ENCODE data around the gene MOB1A. TPM values are rescaled to one million over a fixed set of nuclear protein-coding genes. Genes with fewer than 3 reads are reported as not detected.

MOB1A gene
- total RNA-seq, 3 donors from 2014 or later = 117 to 129 (median 124) TPM

GRCh38 chr2:74148457-74149246 lies 30.0 kb downstream of the MOB1A start:
- Histone ChIP-seq H3K4me3 (no peak overlapping the region), H3K36me3 (ENCODE audit: low read depth) (no peaks in the 10 kb centered on the region), H3K4me1 (ENCODE audit: low read depth) (peaks cover 12% of the 10 kb centered on the region), H3K9me3 (no peaks in the 10 kb centered on the region)
- TF ChIP-seq, protein P1, sequence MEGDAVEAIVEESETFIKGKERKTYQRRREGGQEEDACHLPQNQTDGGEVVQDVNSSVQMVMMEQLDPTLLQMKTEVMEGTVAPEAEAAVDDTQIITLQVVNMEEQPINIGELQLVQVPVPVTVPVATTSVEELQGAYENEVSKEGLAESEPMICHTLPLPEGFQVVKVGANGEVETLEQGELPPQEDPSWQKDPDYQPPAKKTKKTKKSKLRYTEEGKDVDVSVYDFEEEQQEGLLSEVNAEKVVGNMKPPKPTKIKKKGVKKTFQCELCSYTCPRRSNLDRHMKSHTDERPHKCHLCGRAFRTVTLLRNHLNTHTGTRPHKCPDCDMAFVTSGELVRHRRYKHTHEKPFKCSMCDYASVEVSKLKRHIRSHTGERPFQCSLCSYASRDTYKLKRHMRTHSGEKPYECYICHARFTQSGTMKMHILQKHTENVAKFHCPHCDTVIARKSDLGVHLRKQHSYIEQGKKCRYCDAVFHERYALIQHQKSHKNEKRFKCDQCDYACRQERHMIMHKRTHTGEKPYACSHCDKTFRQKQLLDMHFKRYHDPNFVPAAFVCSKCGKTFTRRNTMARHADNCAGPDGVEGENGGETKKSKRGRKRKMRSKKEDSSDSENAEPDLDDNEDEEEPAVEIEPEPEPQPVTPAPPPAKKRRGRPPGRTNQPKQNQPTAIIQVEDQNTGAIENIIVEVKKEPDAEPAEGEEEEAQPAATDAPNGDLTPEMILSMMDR (IDR thresholded peaks at IDR 0.05) = no peak
- DNase-seq (no peak), ATAC-seq (no peak)
- intact Hi-C loops (cut with DNase I, micrococcal nuclease) = no loop called here

GRCh38 chr2:74147727-74148456 lies 30.8 kb downstream of the MOB1A start, which contains the start of gene BOLA3:
BOLA3 (minus strand) TSS chr2:74147912; CDS start chr2:74147874, 38 bp downstream.
- DNase-seq = peak; percentile 86 to 92 (median 90)
- peak within 1 kb of the TSS; percentile 77 for H3K4me3 ChIP-seq
- H3K4me1 ChIP-seq (ENCODE audit: low read depth) = peaks cover 12% of the 10 kb centered on the region
- H3K9me3 ChIP-seq = no peaks in the 10 kb centered on the region
- ATAC-seq = peak; percentile 99
- intact Hi-C loops (cut with DNase I, micrococcal nuclease) = no loop called here
- TF ChIP-seq, protein P1 (IDR thresholded peaks at IDR 0.05) = peak; percentile 70
- no peaks in the 10 kb centered on the region for H3K36me3 ChIP-seq (ENCODE audit: low read depth)

DNA sequence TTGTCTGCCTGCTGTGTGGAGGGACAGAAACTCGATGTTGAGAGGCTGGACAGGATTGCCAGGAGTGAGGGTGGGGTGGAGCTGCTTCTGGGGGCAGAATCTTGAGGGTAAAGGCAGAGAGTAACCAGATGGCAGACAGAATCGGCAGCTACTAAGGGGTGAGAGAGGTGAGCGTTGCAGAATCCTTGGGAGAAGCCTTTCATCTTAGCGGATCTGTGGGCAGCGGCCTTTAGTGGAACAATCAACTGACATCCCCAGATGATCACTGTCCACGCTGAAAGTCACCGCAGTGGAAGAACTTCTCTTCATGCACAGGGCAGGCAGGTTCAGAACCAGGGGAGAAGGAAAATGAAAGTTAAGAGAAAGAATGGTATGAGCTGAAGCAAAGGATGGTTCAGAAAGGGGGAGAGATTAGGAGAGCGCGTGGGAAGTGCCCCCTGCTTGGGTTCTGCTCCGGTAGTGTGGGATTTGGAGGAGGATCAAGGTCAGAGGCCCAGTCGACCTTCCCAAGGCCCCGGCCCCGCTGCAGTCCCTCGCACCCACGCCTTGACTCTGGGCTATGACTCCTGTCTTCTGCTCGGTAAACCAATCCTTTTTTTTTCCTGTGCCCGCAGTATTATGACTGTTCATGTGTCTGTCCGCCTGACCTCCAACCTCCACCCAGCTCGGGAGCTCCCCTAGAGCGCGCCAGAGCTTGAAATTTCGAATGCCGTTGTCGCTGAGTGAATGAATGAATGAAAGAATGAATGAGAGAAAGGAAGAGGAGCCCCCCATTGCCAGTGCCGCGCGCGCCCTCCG lies 31.6 kb downstream of the MOB1A start:
- ATAC-seq (peak; percentile 49), DNase-seq (peak in 1 of 3 donors; percentile 32)
- H3K4me1 ChIP-seq (ENCODE audit: low read depth) = peaks cover 12% of the 10 kb centered on the region
- H3K4me3 ChIP-seq = peak overlapping the region; percentile 77
- TF ChIP-seq, protein P1 (IDR thresholded peaks at IDR 0.05) = no peak
- no peaks in the 10 kb centered on the region for H3K9me3 ChIP-seq
- H3K36me3 ChIP-seq (ENCODE audit: low read depth) = no peaks in the 10 kb centered on the region
- intact Hi-C loops (cut with DNase I, micrococcal nuclease) = no loop called here

GRCh38 chr2:74142340-74142739 lies 36.3 kb downstream of the MOB1A start:
- TF ChIP-seq, protein P1 (IDR thresholded peaks at IDR 0.05) = no peak
- Histone ChIP-seq H3K36me3 (ENCODE audit: low read depth) (no peaks in the 10 kb centered on the region), H3K4me1 (ENCODE audit: low read depth) (peaks cover 12% of the 10 kb centered on the region), H3K9me3 (no peaks in the 10 kb centered on the region), H3K4me3 (no peak overlapping the region)
- DNase-seq (no peak), ATAC-seq (no peak)
- intact Hi-C loops (cut with DNase I, micrococcal nuclease) = no loop called here

DNA sequence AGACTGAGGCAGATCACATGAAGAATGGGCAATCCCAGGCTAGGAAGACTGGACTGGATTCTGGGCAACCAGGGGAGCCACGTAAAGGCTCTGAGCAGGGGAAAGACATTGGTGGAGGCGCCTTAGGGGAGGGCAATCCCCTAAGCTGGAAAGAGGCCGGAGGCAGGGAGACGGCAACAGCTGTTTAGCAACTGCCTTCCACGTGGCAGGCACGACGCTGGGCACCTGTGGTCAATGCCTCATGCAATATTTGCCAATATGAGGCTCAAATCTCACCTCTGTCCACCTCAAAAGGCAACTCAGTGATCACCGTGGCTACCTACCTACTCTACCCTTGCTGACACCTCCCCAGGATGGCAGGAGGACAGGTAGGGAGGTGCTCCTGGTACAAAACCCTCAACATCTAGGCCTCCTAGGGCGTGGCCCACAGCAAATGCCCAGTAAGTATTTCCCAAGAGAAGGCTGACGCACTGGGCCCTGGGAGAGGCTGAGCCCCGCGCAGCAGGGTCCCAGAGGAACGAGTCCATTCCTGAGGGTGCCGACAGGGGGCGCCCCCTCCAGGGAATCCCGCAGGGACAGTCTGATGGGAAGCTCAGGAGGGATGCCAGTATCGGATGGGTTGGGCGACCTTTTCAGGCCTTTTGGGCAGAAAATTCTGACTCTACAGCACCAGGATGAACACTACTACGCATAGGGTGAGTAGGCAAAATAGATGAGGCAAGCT lies 39.9 kb downstream of the MOB1A start:
- DNase-seq (no peak), ATAC-seq (no peak)
- Histone ChIP-seq H3K9me3 (no peaks in the 10 kb centered on the region), H3K36me3 (ENCODE audit: low read depth) (no peaks in the 10 kb centered on the region), H3K4me3 (no peak overlapping the region), H3K4me1 (ENCODE audit: low read depth) (no peaks in the 10 kb centered on the region)
- TF ChIP-seq, protein P1 (IDR thresholded peaks at IDR 0.05) = no peak
- intact Hi-C loops (cut with DNase I, micrococcal nuclease) = no loop called here
